C4-2B (cell line): Measurements from ENCODE around the gene GATC.

ENCODE experiments used
- ZFX ChIP-seq: fragments of 450-650 bp; IDR thresholded peaks from 2 replicates; pipeline ENCODE4 v1.6.1; 2017
- TF ChIP-seq, protein P1 (sequence below): fragments of 450-650 bp; conservative IDR thresholded peaks from 2 replicates; pipeline ENCODE4 v1.5.1; 2017; ENCODE audit warnings: mild to moderate bottlenecking

DNA sequence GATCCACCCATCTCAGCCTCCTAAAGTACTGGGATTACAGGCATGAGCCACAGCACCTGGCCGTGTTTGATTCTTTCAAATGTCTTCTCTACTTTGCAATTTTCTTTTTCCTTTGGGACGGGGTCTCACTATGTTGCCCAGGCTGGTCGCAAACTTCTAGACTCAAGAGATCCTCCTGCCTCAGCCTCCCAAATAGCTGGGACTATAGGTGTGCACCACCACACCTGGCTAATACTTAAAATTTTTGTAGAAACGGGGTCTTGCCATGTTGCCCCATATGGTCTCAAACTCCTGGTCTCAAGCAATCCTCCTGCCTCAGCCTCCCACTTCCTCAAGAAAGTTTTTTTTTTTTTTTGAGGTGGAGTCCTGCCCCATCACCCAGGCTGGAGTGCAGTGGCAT, 1.7 kb downstream of the GATC start:
- TF ChIP-seq, protein P1, sequence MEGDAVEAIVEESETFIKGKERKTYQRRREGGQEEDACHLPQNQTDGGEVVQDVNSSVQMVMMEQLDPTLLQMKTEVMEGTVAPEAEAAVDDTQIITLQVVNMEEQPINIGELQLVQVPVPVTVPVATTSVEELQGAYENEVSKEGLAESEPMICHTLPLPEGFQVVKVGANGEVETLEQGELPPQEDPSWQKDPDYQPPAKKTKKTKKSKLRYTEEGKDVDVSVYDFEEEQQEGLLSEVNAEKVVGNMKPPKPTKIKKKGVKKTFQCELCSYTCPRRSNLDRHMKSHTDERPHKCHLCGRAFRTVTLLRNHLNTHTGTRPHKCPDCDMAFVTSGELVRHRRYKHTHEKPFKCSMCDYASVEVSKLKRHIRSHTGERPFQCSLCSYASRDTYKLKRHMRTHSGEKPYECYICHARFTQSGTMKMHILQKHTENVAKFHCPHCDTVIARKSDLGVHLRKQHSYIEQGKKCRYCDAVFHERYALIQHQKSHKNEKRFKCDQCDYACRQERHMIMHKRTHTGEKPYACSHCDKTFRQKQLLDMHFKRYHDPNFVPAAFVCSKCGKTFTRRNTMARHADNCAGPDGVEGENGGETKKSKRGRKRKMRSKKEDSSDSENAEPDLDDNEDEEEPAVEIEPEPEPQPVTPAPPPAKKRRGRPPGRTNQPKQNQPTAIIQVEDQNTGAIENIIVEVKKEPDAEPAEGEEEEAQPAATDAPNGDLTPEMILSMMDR: no peak
- TF ChIP-seq ZFX: no peak
